AG09309 (cell line): ENCODE results near the gene PRR5L.

Source experiments
- DNase-seq: peaks from one replicate; pipeline ENCODE4 v3.0.0-alpha.2; 2010; ENCODE audit warnings: low read depth
- H3K4me3 ChIP-seq: 2 replicates; pipeline ENCODE4 v1.5.1; 2011; ENCODE audit warnings: mild to moderate bottlenecking, low read depth, low read length, moderate library complexity; ENCODE audit not compliant: control insufficient read depth
- TF ChIP-seq, protein P1 (sequence below): IDR thresholded peaks from 2 replicates; pipeline ENCODE4 v1.5.1; 2011; ENCODE audit warnings: mild to moderate bottlenecking, low read depth, low read length, inconsistent platforms; ENCODE audit not compliant: insufficient read depth, control insufficient read depth; ENCODE audit errors: missing control alignments

Gene PRR5L

DNA sequence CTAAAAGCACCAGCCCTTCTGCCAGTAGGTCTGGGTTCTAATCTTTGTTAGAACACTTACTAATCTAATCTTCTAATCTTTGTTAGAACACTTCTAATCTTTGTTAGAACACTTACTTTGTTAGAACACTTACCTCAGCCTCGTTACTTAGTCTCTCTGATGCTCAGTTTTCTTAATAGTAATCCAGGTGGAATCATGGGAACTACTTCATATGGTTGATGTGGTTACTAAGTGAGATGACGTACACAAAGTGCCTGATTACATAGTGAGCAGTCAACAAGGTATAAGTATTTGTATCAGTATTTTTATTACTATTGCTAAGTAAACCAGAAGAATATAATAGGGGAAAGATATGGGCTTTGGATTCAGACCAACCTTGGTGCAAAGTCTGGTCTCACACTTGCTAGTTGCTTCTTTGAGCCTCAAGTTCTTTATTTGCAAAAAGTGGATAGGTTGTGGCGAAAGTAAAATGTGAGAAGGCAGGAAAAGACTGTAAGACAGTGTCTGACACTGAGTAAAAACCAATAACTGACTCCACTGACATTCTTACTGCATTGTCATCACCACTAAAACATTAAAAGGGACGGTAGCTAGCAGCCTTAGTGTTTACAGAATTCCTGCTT lies 130.2 kb downstream of the PRR5L start:
- DNase-seq = no peak
- H3K4me3 ChIP-seq = no peak overlapping the region
- TF ChIP-seq, protein P1, sequence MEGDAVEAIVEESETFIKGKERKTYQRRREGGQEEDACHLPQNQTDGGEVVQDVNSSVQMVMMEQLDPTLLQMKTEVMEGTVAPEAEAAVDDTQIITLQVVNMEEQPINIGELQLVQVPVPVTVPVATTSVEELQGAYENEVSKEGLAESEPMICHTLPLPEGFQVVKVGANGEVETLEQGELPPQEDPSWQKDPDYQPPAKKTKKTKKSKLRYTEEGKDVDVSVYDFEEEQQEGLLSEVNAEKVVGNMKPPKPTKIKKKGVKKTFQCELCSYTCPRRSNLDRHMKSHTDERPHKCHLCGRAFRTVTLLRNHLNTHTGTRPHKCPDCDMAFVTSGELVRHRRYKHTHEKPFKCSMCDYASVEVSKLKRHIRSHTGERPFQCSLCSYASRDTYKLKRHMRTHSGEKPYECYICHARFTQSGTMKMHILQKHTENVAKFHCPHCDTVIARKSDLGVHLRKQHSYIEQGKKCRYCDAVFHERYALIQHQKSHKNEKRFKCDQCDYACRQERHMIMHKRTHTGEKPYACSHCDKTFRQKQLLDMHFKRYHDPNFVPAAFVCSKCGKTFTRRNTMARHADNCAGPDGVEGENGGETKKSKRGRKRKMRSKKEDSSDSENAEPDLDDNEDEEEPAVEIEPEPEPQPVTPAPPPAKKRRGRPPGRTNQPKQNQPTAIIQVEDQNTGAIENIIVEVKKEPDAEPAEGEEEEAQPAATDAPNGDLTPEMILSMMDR = no peak

DNA sequence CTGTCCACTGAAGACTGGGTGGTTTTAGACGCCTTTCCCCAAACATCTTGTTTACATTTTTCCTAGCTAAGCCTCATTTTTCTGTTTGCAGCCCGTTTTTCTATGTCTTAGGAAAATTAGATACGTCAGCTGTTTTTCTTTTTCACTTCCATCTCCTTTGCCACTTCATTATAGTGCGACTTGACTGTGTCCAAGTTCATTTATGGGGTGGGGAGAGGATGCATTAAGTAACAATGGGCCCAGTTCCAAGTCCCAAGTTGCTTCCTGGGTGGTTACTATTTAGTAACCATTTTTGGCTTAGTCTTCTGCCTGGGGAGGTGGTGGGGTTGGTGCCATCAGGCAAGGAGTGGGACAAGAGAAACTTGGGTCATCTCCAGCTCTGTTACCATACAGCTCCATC lies 131.0 kb downstream of the PRR5L start:
- no peak overlapping the region for H3K4me3 ChIP-seq
- TF ChIP-seq, protein P1 = no peak
- no peak for DNase-seq

DNA sequence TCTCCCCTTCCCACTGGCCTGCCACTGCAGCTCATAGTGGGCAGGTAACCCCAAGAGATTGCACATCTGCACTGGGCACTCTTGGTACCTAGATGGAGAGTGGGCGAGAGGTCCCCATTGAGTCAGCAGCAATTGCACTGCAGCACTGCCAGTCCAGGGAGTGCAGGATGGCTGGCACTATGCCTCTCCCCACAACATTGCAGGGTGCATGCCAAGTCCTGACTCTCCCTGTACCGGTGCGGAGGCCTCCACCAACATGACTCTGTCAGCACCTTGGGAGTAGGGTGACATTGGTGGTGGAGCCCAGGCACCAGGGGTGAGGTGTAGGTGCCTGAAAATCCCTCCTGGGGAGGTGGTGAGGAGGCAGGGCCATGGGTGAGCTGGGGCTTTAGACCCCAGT lies 131.8 kb downstream of the PRR5L start:
- DNase-seq = no peak
- TF ChIP-seq, protein P1 = no peak
- no peak overlapping the region for H3K4me3 ChIP-seq

DNA sequence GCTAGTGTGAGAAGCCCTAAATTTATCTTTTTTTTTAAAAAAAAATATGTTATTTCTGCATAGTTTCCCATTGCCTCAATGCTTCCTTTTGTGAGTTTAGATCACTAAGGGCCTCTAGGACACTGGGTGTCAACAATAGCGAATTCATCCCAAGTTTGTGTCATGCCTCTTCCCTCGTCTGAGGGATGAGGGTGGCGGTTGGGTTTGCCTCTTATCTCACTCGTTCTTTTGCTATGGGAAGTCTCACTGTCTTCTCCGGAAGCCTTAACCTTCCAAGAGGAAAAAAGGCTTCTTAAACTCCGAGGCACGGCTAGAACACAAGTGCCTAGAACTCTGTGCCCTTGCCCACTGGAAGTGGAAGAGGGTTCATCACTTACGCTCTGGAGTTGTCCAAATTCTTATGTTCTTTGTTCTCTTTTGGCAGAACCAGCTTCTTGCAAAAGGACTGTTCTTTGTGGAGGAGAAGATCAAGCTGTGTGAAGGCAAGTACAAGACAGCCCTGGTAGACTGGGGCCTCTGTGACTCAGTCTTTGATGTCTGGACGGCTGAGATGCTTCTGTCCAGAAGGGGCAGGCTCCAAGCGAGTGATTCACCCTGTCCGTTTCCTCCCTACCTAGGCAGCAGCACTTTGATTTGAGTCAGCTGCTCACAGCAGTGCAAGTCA lies 135.5 kb downstream of the PRR5L start:
- peak; percentile 88 for DNase-seq
- TF ChIP-seq, protein P1 = peak; percentile 40
- H3K4me3 ChIP-seq = no peak overlapping the region

DNA sequence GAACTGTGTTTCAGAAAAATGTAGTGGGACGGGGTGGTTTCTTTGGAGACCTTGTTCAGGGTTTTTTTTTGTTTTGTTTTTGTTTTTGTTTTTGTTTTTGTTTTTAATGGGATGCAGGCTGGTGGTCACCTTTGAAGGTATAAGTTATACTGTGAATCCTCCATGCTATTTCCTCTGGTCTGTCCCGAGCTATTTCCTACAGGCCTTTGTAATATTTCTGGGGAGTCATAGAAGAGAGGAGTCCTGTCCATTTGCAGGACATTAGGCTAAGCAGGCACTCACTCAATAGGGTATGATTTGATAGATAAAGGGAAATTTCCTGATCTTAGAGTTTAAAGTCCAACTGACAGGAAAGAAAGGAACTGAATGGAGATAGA lies 136.0 kb downstream of the PRR5L start:
- H3K4me3 ChIP-seq = no peak overlapping the region
- no peak for DNase-seq
- TF ChIP-seq, protein P1 = no peak

DNA sequence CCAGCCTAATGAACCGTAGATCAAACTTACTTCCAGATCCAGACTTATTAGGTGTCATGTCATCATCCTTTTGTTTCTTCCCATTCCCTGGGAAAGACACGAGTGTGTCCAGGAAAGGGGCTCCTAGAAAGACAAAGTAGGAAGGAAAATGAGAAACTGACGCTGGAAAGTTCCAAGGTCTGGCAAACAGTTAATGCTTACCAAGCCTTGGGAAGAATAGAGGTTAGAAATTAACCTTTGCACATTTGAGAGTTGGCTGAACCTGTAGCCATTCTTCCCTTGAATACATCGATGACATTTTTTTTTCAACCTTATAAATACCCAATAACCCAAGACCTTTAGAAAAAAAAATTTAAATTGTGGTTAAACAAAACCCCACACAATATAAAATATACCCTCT lies 136.7 kb downstream of the PRR5L start:
- no peak for DNase-seq
- TF ChIP-seq, protein P1 = no peak
- H3K4me3 ChIP-seq = no peak overlapping the region
